OCI-LY3 (cell line): ENCODE measurements around the gene CHRNA7.
A peak's percentile ranks its signal among the peaks of the same experiment; 100 is the strongest.

ENCODE experiments used
- H2AFZ ChIP-seq: fragments of 200-600, 300-600 bp; shearing (Covaris generic); 2 replicates; pipeline ENCODE4 v1.6.0; 2014; ENCODE audit warnings: antibody characterized with exemption, low read depth, low read length
- H3K27ac ChIP-seq: fragments of 200-600, 300-600 bp; sonication (generic); 2 replicates; pipeline ENCODE4 v1.5.1; 2014; ENCODE audit warnings: mild to moderate bottlenecking, low read length, moderate library complexity, mixed read lengths
- H3K27me3 ChIP-seq: fragments of 200-600, 300-600 bp; sonication (generic); 2 replicates; pipeline ENCODE4 v1.6.1; 2014; ENCODE audit warnings: low read depth, low read length, mixed read lengths
- H3K36me3 ChIP-seq: fragments of 200-600, 300-600 bp; sonication (generic); replicated peaks from 2 replicates; pipeline ENCODE3; 2014; ENCODE audit warnings: low read depth, low read length, mixed read lengths
- H3K4me1 ChIP-seq: fragments of 300-600, 200-600 bp; sonication (generic); 2 replicates; pipeline ENCODE4 v1.6.1; 2014; ENCODE audit warnings: low read length, mixed read lengths
- H3K4me2 ChIP-seq: fragments of 200-600, 300-600 bp; sonication (generic); 2 replicates; pipeline ENCODE4 v1.6.1; 2014; ENCODE audit warnings: low read length, mixed read lengths
- H3K4me3 ChIP-seq: fragments of 300-600, 200-600 bp; sonication (generic); 2 replicates; pipeline ENCODE4 v1.5.1; 2014; ENCODE audit warnings: antibody characterized with exemption, mild to moderate bottlenecking, low read length, moderate library complexity
- H3K79me2 ChIP-seq: fragments of 300-600, 200-600 bp; shearing (Covaris generic); 2 replicates; pipeline ENCODE4 v1.6.1; 2014; ENCODE audit warnings: mild to moderate bottlenecking, low read length, mixed read lengths
- H3K9ac ChIP-seq: fragments of 300-600, 200-600 bp; shearing (Covaris generic); 2 replicates; pipeline ENCODE4 v1.6.0; 2014; ENCODE audit warnings: mild to moderate bottlenecking, low read length, moderate library complexity
- H3K9me3 ChIP-seq: fragments of 200-600, 300-600 bp; shearing (Covaris generic); 2 replicates; pipeline ENCODE4 v1.6.1; 2014; ENCODE audit warnings: low read length, mixed read lengths; ENCODE audit not compliant: insufficient read depth
- H4K20me1 ChIP-seq: fragments of 200-600, 300-600 bp; sonication (generic); 2 replicates; pipeline ENCODE4 v1.6.1; 2016; ENCODE audit warnings: low read length, mixed read lengths; ENCODE audit not compliant: insufficient read depth
- EZH2phosphoT487 ChIP-seq: fragments of 200-600 bp; shearing (Covaris generic); IDR thresholded peaks from 2 replicates; pipeline ENCODE4 v1.6.1; 2018; ENCODE audit warnings: antibody characterized with exemption, mixed run types, low read depth
- TF ChIP-seq, protein P1 (sequence below): fragments of 200-600, 300-600 bp; sonication (generic); IDR thresholded peaks from 2 replicates; pipeline ENCODE4 v1.5.1; 2014; ENCODE audit warnings: antibody characterized with exemption, low read length, low read depth

CHRNA7 gene

DNA sequence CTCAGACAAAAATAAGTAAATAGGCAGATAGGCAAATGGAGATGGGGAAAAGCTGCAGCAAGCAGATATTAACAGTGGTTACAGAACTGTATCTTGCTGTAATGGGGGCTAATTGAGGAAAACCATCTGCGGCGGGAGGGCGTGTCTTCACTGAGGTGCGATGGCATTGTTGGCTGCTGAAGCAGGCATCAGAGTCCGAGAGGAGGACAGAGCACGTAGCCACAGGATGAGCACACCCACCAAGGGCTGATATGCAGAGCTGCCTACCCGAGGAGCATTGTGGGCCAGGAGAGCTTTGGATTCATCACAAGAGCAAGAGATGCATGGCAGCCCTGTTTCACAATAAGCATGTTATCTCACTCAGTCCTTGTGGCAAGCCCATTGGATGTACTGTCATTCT lies 30.4 kb downstream of the CHRNA7 start:
- Histone ChIP-seq H2AFZ (no peak overlapping the region), H3K4me1 (peaks cover 3% of the 10 kb centered on the region; the same call in 1 of the 2 replicates), H4K20me1 (no peaks in the 10 kb centered on the region), H3K4me3 (no peak overlapping the region), H3K27ac (no peak overlapping the region), H3K79me2 (no peaks in the 10 kb centered on the region), H3K36me3 (no peaks in the 10 kb centered on the region), H3K4me2 (no peak overlapping the region), H3K9me3 (no peaks in the 10 kb centered on the region), H3K9ac (no peak overlapping the region), H3K27me3 (no peaks in the 10 kb centered on the region)
- TF ChIP-seq EZH2phosphoT487 = no peak
- TF ChIP-seq, protein P1, sequence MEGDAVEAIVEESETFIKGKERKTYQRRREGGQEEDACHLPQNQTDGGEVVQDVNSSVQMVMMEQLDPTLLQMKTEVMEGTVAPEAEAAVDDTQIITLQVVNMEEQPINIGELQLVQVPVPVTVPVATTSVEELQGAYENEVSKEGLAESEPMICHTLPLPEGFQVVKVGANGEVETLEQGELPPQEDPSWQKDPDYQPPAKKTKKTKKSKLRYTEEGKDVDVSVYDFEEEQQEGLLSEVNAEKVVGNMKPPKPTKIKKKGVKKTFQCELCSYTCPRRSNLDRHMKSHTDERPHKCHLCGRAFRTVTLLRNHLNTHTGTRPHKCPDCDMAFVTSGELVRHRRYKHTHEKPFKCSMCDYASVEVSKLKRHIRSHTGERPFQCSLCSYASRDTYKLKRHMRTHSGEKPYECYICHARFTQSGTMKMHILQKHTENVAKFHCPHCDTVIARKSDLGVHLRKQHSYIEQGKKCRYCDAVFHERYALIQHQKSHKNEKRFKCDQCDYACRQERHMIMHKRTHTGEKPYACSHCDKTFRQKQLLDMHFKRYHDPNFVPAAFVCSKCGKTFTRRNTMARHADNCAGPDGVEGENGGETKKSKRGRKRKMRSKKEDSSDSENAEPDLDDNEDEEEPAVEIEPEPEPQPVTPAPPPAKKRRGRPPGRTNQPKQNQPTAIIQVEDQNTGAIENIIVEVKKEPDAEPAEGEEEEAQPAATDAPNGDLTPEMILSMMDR = no peak

DNA sequence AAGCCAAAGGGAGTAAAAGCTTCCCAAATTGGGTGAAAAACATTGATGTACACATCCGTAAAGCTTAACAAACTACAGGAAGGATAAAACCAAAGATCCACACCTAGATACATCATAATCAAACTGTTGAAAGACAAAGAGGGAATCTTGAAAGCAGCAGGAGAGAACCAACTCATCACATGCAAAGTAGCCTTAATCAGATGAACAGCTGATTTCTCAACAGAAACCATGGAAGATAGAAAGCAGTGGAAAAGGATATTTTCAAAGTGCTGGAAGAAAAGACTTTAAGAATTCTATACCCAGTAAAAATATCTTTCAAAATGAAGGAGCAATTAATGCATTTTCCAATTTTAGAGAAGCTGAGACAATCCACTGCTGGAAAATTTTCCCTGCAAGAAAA lies 36.8 kb downstream of the CHRNA7 start:
- no peak overlapping the region for H3K9ac ChIP-seq
- H3K36me3 ChIP-seq = peaks cover 6% of the 10 kb centered on the region
- no peaks in the 10 kb centered on the region for H3K79me2 ChIP-seq
- H3K4me1 ChIP-seq = peaks cover 3% of the 10 kb centered on the region; the same call in 1 of the 2 replicates
- H4K20me1 ChIP-seq = no peaks in the 10 kb centered on the region
- no peak overlapping the region for H3K4me3 ChIP-seq
- H3K27me3 ChIP-seq = no peaks in the 10 kb centered on the region
- no peak overlapping the region for H2AFZ ChIP-seq
- H3K9me3 ChIP-seq = peaks cover 10% of the 10 kb centered on the region; the same call in 1 of the 2 replicates
- no peak overlapping the region for H3K27ac ChIP-seq
- H3K4me2 ChIP-seq = no peak overlapping the region
- TF ChIP-seq EZH2phosphoT487 = no peak
- TF ChIP-seq, protein P1 = no peak

DNA sequence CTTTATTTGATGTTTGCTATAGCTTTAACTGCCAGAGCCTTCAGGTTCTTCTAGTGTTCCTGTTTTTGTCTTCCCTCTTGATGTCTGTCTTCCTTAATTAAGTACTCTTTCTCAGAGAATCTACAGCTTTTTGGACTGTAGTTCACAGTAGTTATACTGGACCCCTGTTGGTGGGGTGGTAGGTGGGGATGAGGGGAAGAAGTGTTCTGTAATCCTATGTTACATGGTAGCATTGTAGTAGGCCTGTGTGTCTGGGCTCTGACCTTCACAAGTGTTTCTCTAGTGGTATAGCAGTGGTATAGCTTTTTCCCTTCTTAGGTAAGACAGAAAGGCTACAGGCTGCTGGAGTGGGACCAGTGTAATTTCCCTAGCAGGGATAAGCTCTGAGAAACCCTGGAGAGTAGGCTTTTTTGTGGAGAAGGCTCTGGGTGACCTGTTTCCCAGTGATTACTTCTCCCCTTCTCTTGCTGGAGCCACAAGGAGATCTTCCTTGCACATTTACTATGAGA lies 59.6 kb downstream of the CHRNA7 start:
- Histone ChIP-seq H3K27me3 (no peaks in the 10 kb centered on the region), H3K27ac (no peak overlapping the region)

DNA sequence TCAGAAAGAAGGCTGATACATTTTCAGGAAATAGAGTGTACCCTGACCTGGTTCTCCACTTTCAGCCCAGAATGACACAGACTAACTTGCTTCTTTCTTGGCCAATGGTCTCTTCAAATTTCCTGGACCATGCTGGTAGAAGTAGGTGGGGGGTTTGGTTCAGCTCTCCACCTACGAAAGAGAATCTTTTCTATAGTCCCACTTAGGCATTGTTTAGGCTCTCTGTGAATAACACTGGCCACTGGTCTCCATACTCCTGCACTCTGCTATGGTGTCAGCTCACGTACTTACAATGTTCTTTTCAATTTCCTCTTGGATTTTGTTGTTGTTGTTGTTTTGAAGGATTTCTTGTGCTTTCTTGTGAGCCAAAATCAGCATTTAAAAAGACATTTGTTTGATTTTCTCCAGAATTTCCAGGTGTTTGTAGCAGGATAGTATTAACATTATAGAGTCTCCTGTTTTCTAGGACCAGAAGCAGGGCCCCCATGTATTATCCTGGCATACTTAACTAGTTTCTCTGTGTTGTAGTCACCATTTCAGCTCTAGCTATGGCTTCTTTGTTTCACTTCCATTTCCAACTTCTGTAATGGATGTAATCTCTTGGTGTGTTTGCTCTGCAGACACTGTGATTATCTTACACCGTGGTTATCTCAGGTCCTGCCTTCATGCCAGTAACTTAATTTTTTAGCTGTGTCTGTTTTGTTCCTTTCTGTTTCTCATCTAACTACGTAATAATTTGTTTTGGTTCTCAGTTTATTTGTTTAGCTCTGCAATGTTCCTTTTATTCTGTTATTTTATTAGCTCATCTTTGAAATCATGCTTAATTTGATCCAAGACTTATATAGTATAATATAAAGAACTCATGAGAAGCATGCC lies 61.4 kb downstream of the CHRNA7 start:
- Histone ChIP-seq H3K79me2 (no peaks in the 10 kb centered on the region), H3K4me2 (peak overlapping the region; percentile 70), H2AFZ (peak overlapping the region; percentile 47; the same call in 1 of the 2 replicates), H3K9me3 (no peaks in the 10 kb centered on the region), H3K9ac (0 out of 2 replicates have a peak overlapping the region, but pooled peaks have one; percentile 17), H3K27me3 (no peaks in the 10 kb centered on the region), H3K27ac (peak overlapping the region; percentile 5; the same call in 1 of the 2 replicates), H3K36me3 (no peaks in the 10 kb centered on the region), H3K4me1 (peaks cover 19% of the 10 kb centered on the region), H3K4me3 (peak overlapping the region; percentile 52), H4K20me1 (no peaks in the 10 kb centered on the region)
- no peak for TF ChIP-seq EZH2phosphoT487
- TF ChIP-seq, protein P1 = no peak

More for the DNA sequence above, 59.6 kb downstream of the CHRNA7 start:
- H3K9me3 ChIP-seq = no peaks in the 10 kb centered on the region
- no peaks in the 10 kb centered on the region for H3K36me3 ChIP-seq
- no peak overlapping the region for H3K4me3 ChIP-seq
- H2AFZ ChIP-seq = no peak overlapping the region
- no peak overlapping the region for H3K4me2 ChIP-seq
- no peak overlapping the region for H3K9ac ChIP-seq
- no peaks in the 10 kb centered on the region for H4K20me1 ChIP-seq
- no peaks in the 10 kb centered on the region for H3K79me2 ChIP-seq
- peaks cover 16% of the 10 kb centered on the region for H3K4me1 ChIP-seq
- TF ChIP-seq, protein P1 = no peak
- TF ChIP-seq EZH2phosphoT487 = no peak
